Mucosa of descending colon (tissue), 3 donors: ENCODE results near the gene FOXA1. TPM values are rescaled to one million over a fixed set of nuclear protein-coding genes. Genes with fewer than 3 reads are reported as not detected.

Experiments
- ATAC-seq: fragments of 200-7000 bp; cut with Tn5 transposase; one replicate; pipeline ENCODE4 v1.9.1; 2020; ENCODE audit warnings: mild to moderate bottlenecking, moderate library complexity
- DNase-seq, 3 donors: peaks; one replicate each; pipeline ENCODE4 v3.0.0-alpha.2; 2020
- H3K36me3 ChIP-seq: fragments of 200-600 bp; one replicate; pipeline ENCODE4 v1.8.0; 2021; ENCODE audit warnings: low read depth, mild to moderate bottlenecking
- H3K4me1 ChIP-seq: fragments of 200-600 bp; one replicate; pipeline ENCODE4 v1.8.0; 2021; ENCODE audit warnings: low read depth, mild to moderate bottlenecking
- H3K4me3 ChIP-seq: fragments of 200-600 bp; one replicate; pipeline ENCODE4 v1.8.0; 2021; ENCODE audit warnings: mild to moderate bottlenecking
- H3K9me3 ChIP-seq: fragments of 200-600 bp; one replicate; pipeline ENCODE4 v1.8.0; 2021; ENCODE audit warnings: mild to moderate bottlenecking
- CTCF ChIP-seq: fragments of 200-600 bp; IDR thresholded peaks from one replicate; pipeline ENCODE4 v1.8.0; 2022; ENCODE audit warnings: antibody characterized with exemption, mild to moderate bottlenecking
- intact Hi-C, 2 donors: fragments of 100-400 bp; cut with DNase I in 1 of 2; cut with micrococcal nuclease in 1 of 2; formaldehyde crosslinking; loops; one replicate each; pipeline versions ENCODE4 v1.11.0 to v1.11.1; 2022; cut with DNase I, micrococcal nuclease
- total RNA-seq, 3 donors: library from RNA; stranded (reverse); fragmentation: NEBNext Ultra II Directional in 2 of 3; extraction: Animal tissue kit (Norgen Biotek cat#: 25700) in 2 of 3; gene quantifications; one replicate each; pipeline versions ENCODE4 v1.2.1 to v1.2.4, GENCODE V29; 2021 to 2023
- donor health status: DM: no; HTN: no; CAD: no; lungs with moderate emphysema.
- donor health status: DM: no; HTN: no; CAD: no.
- donor health status: DM: no; HTN: yes; CAD: no.

Gene FOXA1
- total RNA-seq, 3 donors from 2014 or later, result 21.1 to 73.3 (median 64.5) TPM

GRCh38 chr14:37601865-37602264, 6.8 kb upstream of the FOXA1 start:
- no peak for TF ChIP-seq CTCF
- peaks cover 5% of the 10 kb centered on the region for H3K4me1 ChIP-seq
- no peak overlapping the region for H3K4me3 ChIP-seq
- no peak for DNase-seq
- H3K9me3 ChIP-seq, result no peaks in the 10 kb centered on the region
- ATAC-seq, result no peak
- no peaks in the 10 kb centered on the region for H3K36me3 ChIP-seq
- intact Hi-C loops, result no loop called here

DNA sequence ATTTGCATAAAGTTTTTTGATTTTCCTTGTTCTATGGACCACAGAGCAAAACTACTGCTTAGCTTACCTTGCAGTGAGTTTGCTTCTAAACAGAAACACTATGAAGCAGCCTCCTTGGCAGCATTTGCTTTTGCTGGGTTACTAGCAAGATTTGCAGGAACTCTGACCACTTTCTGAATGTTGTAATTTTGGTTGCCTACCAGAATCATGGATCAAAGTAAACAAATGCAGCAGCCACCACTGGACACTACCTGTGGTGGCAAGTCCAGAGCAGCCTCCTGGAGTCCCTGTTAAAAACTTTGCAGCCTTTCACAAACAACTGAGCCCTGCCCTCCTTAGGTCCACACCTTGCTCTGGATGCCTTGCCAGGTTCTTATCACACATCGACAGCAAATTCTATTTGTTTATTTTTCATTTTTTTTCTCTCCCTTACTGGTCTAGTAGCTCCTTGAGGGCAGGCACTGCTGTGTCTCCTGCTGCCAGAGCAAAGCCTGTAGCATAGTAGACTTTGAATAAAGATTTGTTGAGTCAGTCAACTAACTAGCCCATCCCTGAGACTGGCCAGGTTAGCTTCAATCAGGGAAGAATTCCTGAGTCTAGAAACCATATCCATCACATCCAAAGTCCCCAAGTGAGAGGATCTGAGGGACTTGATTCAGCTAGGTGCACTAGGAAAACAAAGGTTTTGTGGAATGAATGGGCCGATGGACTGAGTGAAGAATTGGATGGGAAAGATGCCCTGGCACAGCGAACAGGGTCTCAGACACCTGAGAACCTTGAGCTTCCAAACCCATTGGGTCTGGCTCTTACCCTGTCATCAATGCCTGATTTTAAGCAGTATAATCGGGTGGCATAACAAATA, 6.1 kb upstream of the FOXA1 start:
- H3K4me1 ChIP-seq, result peaks cover 5% of the 10 kb centered on the region
- no peak overlapping the region for H3K4me3 ChIP-seq
- intact Hi-C loops, result no loop called here
- H3K36me3 ChIP-seq, result no peaks in the 10 kb centered on the region
- no peak for TF ChIP-seq CTCF
- H3K9me3 ChIP-seq, result no peaks in the 10 kb centered on the region
- DNase-seq (peak in 1 of 3 donors; percentile 57), ATAC-seq (peak; percentile 3)

DNA sequence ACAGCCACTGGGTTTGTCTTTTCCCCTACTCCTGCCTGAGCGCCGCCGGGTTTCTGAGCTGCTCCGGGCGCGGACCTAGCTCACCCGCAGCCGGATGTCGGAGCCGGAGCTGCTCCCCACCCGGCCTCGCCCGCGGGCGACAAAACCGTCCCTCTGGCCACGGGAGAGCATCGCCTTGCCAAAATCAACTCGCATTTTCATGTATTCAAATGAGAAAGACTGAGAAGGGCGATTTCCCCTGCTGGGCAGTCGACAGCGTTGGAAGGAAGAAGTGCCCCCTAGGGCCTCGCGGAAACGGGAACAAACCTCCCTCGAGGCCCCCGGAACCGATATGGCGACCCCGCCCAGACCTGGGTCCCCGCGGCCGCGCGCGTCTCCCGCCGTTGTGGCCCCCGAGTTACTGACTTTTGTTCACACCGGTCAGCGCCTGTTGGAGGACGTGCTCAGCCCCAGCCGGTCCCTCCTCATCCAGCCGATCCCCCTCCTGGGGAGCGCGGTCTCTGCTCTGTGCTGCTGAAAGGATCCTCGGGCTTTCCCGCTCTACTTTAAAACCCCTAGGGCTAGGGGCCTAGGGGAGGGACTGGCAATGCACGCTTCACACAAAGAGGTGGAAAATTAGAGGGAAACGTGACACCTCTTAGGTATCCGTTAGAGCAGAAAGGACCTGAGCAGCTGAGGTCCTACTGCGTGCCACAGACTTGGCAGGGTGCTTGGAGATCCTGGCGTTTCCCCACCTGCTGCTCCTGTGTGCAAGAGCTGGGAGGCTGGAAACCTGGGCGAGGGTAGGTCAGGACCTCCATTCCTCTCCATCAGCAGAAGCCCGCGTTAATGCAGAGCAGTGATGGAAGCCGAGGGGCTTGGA, 4.7 kb upstream of the FOXA1 start:
- DNase-seq, result peak in 2 of 3 donors; percentile 47 to 75
- intact Hi-C loops, result loop anchor here in 1 of 2 donors (10.0 kb wide), 1 partner anchor 355 kb away; no protein-coding TSS in a partner anchor
- Histone ChIP-seq H3K4me1 (peaks cover 5% of the 10 kb centered on the region), H3K36me3 (peaks cover 4% of the 10 kb centered on the region), H3K9me3 (no peaks in the 10 kb centered on the region), H3K4me3 (no peak overlapping the region)
- ATAC-seq, result no peak
- no peak for TF ChIP-seq CTCF

DNA sequence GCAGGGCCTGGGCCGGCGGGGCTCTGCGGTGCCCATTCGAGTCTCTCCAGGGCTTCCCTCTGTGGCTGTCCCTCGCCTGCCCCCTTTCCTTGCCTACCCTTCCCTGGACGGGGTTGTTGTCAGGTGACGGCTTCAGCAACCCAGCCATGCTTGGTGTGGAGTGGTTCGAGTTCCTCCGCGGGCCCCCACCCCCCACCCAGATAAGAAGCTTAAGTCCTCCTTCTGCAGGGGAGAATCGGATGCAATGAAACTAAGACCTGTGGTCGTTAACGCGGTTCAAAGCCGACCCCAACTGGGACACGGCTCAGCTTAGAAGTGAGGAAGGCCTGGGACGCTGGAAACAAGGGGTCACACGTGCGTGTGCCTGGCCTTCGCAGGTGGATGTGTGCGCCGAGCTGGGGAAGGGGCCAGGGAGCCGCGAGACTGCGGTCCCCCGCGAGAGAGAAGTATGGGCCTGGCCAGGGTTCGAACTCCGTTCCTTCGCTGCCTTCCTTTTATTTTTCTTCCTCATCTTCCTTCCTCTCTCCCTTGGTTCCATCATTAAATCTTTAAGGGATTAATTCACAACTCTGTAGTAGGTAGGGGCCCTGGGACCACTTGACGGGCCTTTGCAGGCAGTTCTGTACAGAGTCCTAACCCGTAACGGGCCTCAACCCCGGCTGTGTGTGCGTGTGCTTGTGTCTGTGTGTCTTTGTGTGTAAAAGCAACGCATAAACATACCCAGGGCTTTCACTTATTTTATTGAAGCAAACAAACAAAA, 3.9 kb upstream of the FOXA1 start:
- Histone ChIP-seq H3K4me3 (no peak overlapping the region), H3K4me1 (peaks cover 5% of the 10 kb centered on the region), H3K9me3 (no peaks in the 10 kb centered on the region), H3K36me3 (peaks cover 4% of the 10 kb centered on the region)
- TF ChIP-seq CTCF, result no peak
- intact Hi-C loops, result loop anchor here in 1 of 2 donors (10.0 kb wide), 1 partner anchor 354 kb away; no protein-coding TSS in a partner anchor
- no peak for ATAC-seq
- DNase-seq, result no peak
